ENCODE measurements around the gene ADH7. TPM values are rescaled to one million over a fixed set of nuclear protein-coding genes. Genes with fewer than 3 reads are reported as not detected.

Gene ADH7
- polyA plus RNA-seq (2011; rRNA removed) (not detected in 2 replicates), polyA plus RNA-seq (2017; fragmentation: RNase III; extraction: RNeasy Plus Mini Kit Qiagen cat#74134 plus additional on column Dnase treatment) (not detected in 3 replicates), polyA minus RNA-seq (2011; rRNA and poly(A)+ RNA removed) (not detected in 2 replicates)
- polyA plus RNA-seq (2012; cell fraction: cytosol; rRNA removed), result not detected in 2 replicates
- not detected in 2 replicates for polyA plus RNA-seq (2012; cell fraction: nucleus; rRNA removed)

- ATAC-seq (no peak), FAIRE-seq (no peak)
- CTCF ChIA-PET, result no interaction called here
Measured at GRCh38 chr4:99435154-99435553, at the start of gene ADH7. TSS of gene ADH7 (minus strand) at chr4:99435342. CDS start at chr4:99435233, 109 bp downstream.

More at GRCh38 chr4:99435154-99435553, at the start of gene ADH7:
- H3K4me3 ChIP-seq, result no peak within 1 kb of the TSS
- POLR2A ChIA-PET, result no interaction called here
- no peak within 1 kb of the TSS for H3K27ac ChIP-seq
- H3K4me2 ChIP-seq, result no peak within 1 kb of the TSS
- DNase-seq (ENCODE audit: low read depth in 1 of 2, low spot score in 1 of 2), result no peak
- TF ChIP-seq CTCF (IDR thresholded peaks at IDR 0.05) (no peak), JUNB (IDR thresholded peaks at IDR 0.05) (no peak), BCL3 (IDR thresholded peaks at IDR 0.05) (no peak), ESRRA (IDR thresholded peaks at IDR 0.05; ENCODE audit: borderline replicate concordance, low read length) (no peak), REST (IDR thresholded peaks at IDR 0.05) (no peak), EHMT2 (IDR thresholded peaks at IDR 0.05; ENCODE audit: low read depth) (no peak), CHD4 (IDR thresholded peaks at IDR 0.05; ENCODE audit: borderline replicate concordance) (no peak), PHF8 (IDR thresholded peaks at IDR 0.05; ENCODE audit: borderline replicate concordance, low read depth) (no peak), CHD2 (IDR thresholded peaks at IDR 0.05; ENCODE audit: low read length, partially characterized antibody) (no peak), RAD21 (conservative IDR thresholded peaks at IDR 0.05 in 1 of 2, IDR thresholded peaks at IDR 0.05 in 1 of 2) (no peak), HOXB13 (CRISPR knock-in tag; IDR thresholded peaks at IDR 0.05; ENCODE audit: low read depth) (no peak), MAZ (IDR thresholded peaks at IDR 0.05; ENCODE audit: borderline replicate concordance, low read depth, low read length) (no peak), PBX3 (IDR thresholded peaks at IDR 0.05) (no peak), MAFK (IDR thresholded peaks at IDR 0.05; ENCODE audit: partially characterized antibody) (no peak), FOSB (CRISPR knock-in tag; IDR thresholded peaks at IDR 0.05) (no peak), ATOH8 (CRISPR knock-in tag; IDR thresholded peaks at IDR 0.05; ENCODE audit: low read depth) (no peak), USF2 (IDR thresholded peaks at IDR 0.05) (no peak)
- 100% methylated on average over 1 of the region's 1 CpG for WGBS (ENCODE audit: missing lambda C conversion rate)
- no peaks in the 10 kb centered on the region for H3K4me1 ChIP-seq
- H3K9me3 ChIP-seq, result no peaks in the 10 kb centered on the region

Data from A549 (cell line).